ENCODE results near the gene SV2B. TPM values are rescaled to one million over a fixed set of nuclear protein-coding genes. Genes with fewer than 3 reads are reported as not detected.

SV2B gene
- total RNA-seq, 4 donors from 2014 or later, result 0.27 to 10.3 (median 2.2) TPM

- H3K27me3 ChIP-seq, result peaks cover 14% of the 10 kb centered on the region
- in situ Hi-C loops (cut with MboI; ENCODE audit: low pct_ligation_motif_present in 1 of 4, low pct_unique_long_range_greater_than_20kb in 1 of 4, low sequenced_read_pairs in 3 of 4) (loop anchor here (5.0 to 25.0 kb wide), 4 partner anchors 214 to 317 kb away; partner anchors contain the start of gene RCCD1 (in 3 of the 4)), intact Hi-C loops (cut with DNase I; ENCODE audit: low total_unique reads) (loop anchor here (5.0 to 10.0 kb wide), 2 partner anchors 214 to 317 kb away; partner anchors contain the start of gene RCCD1)
- no peaks in the 10 kb centered on the region for H3K36me3 ChIP-seq
- peaks cover 0 to 7% (median 0%) of the 10 kb centered on the region in 4 donors for H3K4me1 ChIP-seq
- no peak overlapping the region for H3K4me3 ChIP-seq
- peaks cover 0 to 6% of the 10 kb centered on the region in 2 donors for H3K9me3 ChIP-seq
- H3K27ac ChIP-seq, result no peak overlapping the region
- peak; percentile 57 for DNase-seq
- 4% methylated on average over 5 to 8 of the region's 8 CpGs for WGBS, 2 donors (ENCODE audit: low coverage in 1 of 2)
- TF ChIP-seq EP300 (IDR thresholded peaks at IDR 0.05; ENCODE audit: low read depth) (no peak), POLR2A (IDR thresholded peaks at IDR 0.05) (no peak), CTCF (IDR thresholded peaks at IDR 0.05) (peak; percentile 68 to 78 (median 73))
Observed at GRCh38 chr15:91271565-91272153, 171.6 kb downstream of the SV2B start.

- H3K27me3 ChIP-seq, result peaks cover 17% of the 10 kb centered on the region
- no peak for TF ChIP-seq EP300 (IDR thresholded peaks at IDR 0.05; ENCODE audit: low read depth)
- no peak for TF ChIP-seq POLR2A (IDR thresholded peaks at IDR 0.05)
- TF ChIP-seq POLR2AphosphoS5 (IDR thresholded peaks at IDR 0.05), result no peak
- TF ChIP-seq CTCF (IDR thresholded peaks at IDR 0.05), result no peak
- intact Hi-C loops (cut with DNase I; ENCODE audit: low total_unique reads) (loop anchor here (10.0 kb wide), 1 partner anchor 321 kb away; the partner anchor contains the start of gene RCCD1), in situ Hi-C loops (cut with MboI; ENCODE audit: low pct_ligation_motif_present in 1 of 4, low pct_unique_long_range_greater_than_20kb in 1 of 4, low sequenced_read_pairs in 3 of 4) (loop anchor here in 2 of 4 donors (10.0 kb wide), 2 partner anchors 221 to 321 kb away; partner anchors contain the start of gene RCCD1 (in 1 of the 2))
- no peak overlapping the region for H3K27ac ChIP-seq
- H3K4me3 ChIP-seq, result no peak overlapping the region
- WGBS, 2 donors (ENCODE audit: low coverage in 1 of 2), result 100% methylated on average over 1 of the region's 1 CpG
- peaks cover 0 to 6% of the 10 kb centered on the region in 2 donors for H3K9me3 ChIP-seq
- H3K4me1 ChIP-seq, result peaks cover 0 to 7% (median 0%) of the 10 kb centered on the region in 4 donors
- DNase-seq, result no peak
- no peaks in the 10 kb centered on the region for H3K36me3 ChIP-seq
Observed at GRCh38 chr15:91275844-91276243, 175.8 kb downstream of the SV2B start.

GRCh38 chr15:91278951-91279350 is 178.9 kb downstream of the SV2B start:
- H3K4me1 ChIP-seq, result no peaks in the 10 kb centered on the region
- in situ Hi-C loops (cut with MboI; ENCODE audit: low pct_ligation_motif_present in 1 of 4, low pct_unique_long_range_greater_than_20kb in 1 of 4, low sequenced_read_pairs in 3 of 4), result loop anchor here in 2 of 4 donors (10.0 kb wide), 2 partner anchors 224 to 324 kb away; partner anchors contain the start of gene RCCD1 (in 1 of the 2)
- 91 to 96% methylated on average over 2 of the region's 2 CpGs for WGBS, 2 donors (ENCODE audit: low coverage in 1 of 2)
- H3K27me3 ChIP-seq, result peaks cover 6% of the 10 kb centered on the region
- no peak overlapping the region for H3K27ac ChIP-seq
- H3K4me3 ChIP-seq, result no peak overlapping the region
- no peak for TF ChIP-seq POLR2A (IDR thresholded peaks at IDR 0.05)
- no peak for TF ChIP-seq POLR2AphosphoS5 (IDR thresholded peaks at IDR 0.05)
- no peak for TF ChIP-seq EP300 (IDR thresholded peaks at IDR 0.05; ENCODE audit: low read depth)
- no peak for TF ChIP-seq CTCF (IDR thresholded peaks at IDR 0.05)
- no peaks in the 10 kb centered on the region for H3K36me3 ChIP-seq
- intact Hi-C loops (cut with DNase I; ENCODE audit: low total_unique reads), result loop anchor here (10.0 kb wide), 1 partner anchor 324 kb away; the partner anchor contains the start of gene RCCD1
- DNase-seq, result no peak
- peaks cover 0 to 6% of the 10 kb centered on the region in 2 donors for H3K9me3 ChIP-seq

GRCh38 chr15:91279486-91279885 is 179.4 kb downstream of the SV2B start:
- Histone ChIP-seq H3K36me3 (no peaks in the 10 kb centered on the region), H3K9me3 (peaks cover 0 to 6% of the 10 kb centered on the region in 2 donors), H3K4me1 (no peaks in the 10 kb centered on the region), H3K4me3 (no peak overlapping the region), H3K27me3 (peaks cover 3% of the 10 kb centered on the region), H3K27ac (no peak overlapping the region)
- WGBS, 2 donors (ENCODE audit: low coverage in 1 of 2), result 80 to 81% methylated on average over 4 of the region's 4 CpGs
- DNase-seq, result no peak
- no peak for TF ChIP-seq CTCF (IDR thresholded peaks at IDR 0.05)
- no peak for TF ChIP-seq EP300 (IDR thresholded peaks at IDR 0.05; ENCODE audit: low read depth)
- TF ChIP-seq POLR2AphosphoS5 (IDR thresholded peaks at IDR 0.05), result no peak
- no peak for TF ChIP-seq POLR2A (IDR thresholded peaks at IDR 0.05)
- intact Hi-C loops (cut with DNase I; ENCODE audit: low total_unique reads), result loop anchor here (10.0 kb wide), 1 partner anchor 325 kb away; the partner anchor contains the start of gene RCCD1
- in situ Hi-C loops (cut with MboI; ENCODE audit: low pct_ligation_motif_present in 1 of 4, low pct_unique_long_range_greater_than_20kb in 1 of 4, low sequenced_read_pairs in 3 of 4), result loop anchor here in 2 of 4 donors (10.0 kb wide), 2 partner anchors 225 to 325 kb away; partner anchors contain the start of gene RCCD1 (in 1 of the 2)

Measured in transverse colon (tissue), 4 donors.